Thyroid gland (tissue), 4 donors: ENCODE measurements around the gene CRLF1.

Experiments
- CTCF ChIP-seq, 6 experiments: fragments of 200-600 bp in 3 of 6; fragments of 450-650 bp in 3 of 6; sonication (generic) in 3 of 6; IDR thresholded peaks; one replicate each; pipeline ENCODE4 v1.5.1; 2016 to 2019; ENCODE audit warnings: antibody characterized with exemption in 6 of 6, mild to moderate bottlenecking in 2 of 6, inconsistent platforms in 1 of 6, moderate library complexity in 1 of 6
- POLR2A ChIP-seq, 2 donors: fragments of 450-650 bp; IDR thresholded peaks; one replicate each; pipeline ENCODE4 v1.6.1; 2017; ENCODE audit warnings: antibody characterized with exemption in 2 of 2, mild to moderate bottlenecking in 2 of 2, moderate library complexity in 1 of 2

DNA sequence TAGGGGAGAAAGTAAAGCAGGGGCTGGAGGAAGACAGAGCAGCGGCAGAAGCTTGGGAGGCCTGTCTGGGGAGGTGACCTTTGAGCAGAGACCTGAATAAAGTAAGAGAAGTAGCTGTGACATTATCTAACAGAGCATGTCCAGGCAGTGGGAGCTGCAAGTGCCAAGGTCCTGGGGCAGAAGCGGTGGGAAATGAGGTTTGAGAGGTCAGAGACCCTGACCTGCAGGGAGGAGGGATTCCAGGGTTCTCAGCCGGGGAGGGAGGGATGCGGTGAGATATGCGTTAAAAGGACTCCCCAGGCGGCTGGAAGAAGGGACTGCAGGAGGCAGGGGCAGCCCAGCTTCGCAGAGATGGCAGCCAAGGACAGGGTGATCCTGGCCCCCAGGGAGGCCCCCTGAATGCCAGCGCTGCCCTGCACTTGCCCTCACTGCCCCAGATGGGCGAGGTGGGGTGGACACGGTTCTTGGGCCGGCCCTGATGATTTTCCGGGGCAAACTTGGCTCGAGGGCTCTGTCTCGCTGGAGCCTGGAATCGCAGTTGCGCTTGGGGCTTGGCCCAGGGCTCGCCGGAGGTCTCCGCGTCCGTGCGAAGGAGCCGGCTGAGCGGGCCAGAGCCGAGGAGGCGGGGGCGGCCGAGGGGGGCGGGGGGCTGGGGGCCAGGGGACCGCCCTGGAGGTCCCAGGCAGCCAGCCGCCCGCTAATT, 3.2 kb downstream of the CRLF1 start:
- TF ChIP-seq CTCF (IDR thresholded peaks at IDR 0.05) (peak in 1 of 6 experiments; percentile 22), POLR2A (IDR thresholded peaks at IDR 0.05) (no peak)
